GM11168 (cell line): Measurements from ENCODE around the gene CELA2A.
"Not testable (repeated sequence)": the region's sequence is repeated elsewhere in the genome, so short reads cannot be mapped to it uniquely, and the experiment has no call there.

Experiments
- in situ Hi-C: fragments of 300-500 bp; cut with MboI; formaldehyde crosslinking; loops from one replicate; pipeline ENCODE4 v1.12.0; 2022; ENCODE audit warnings: low sequenced_read_pairs; ENCODE audit not compliant: unreplicated experiment

Gene CELA2A

GRCh38 chr1:15514557-15514956 lies 58.0 kb downstream of the CELA2A start:
- in situ Hi-C loops, result not testable (repeated sequence)

- in situ Hi-C loops, result no loop called here
Observed at GRCh38 chr1:15515022-15515663, 58.6 kb downstream of the CELA2A start.

- in situ Hi-C loops, result no loop called here
Observed at GRCh38 chr1:15519625-15520024, 63.1 kb downstream of the CELA2A start.

- in situ Hi-C loops, result not testable (repeated sequence)
Observed at GRCh38 chr1:15521206-15521906, 64.8 kb downstream of the CELA2A start.
